IPS-NIHi11 (cell line): ENCODE measurements around the gene ARMC5.
A peak's percentile ranks its signal among the peaks of the same experiment; 100 is the strongest.
"Not testable (repeated sequence)": the region's sequence is repeated elsewhere in the genome, so short reads cannot be mapped to it uniquely, and the experiment has no call there.

ENCODE experiments used
- DNase-seq: peaks from one replicate; pipeline ENCODE4 v3.0.0; 2012; ENCODE audit warnings: mixed read lengths, low spot score

The ARMC5 gene

GRCh38 chr16:31499928-31500327, 40.6 kb downstream of the ARMC5 start:
- no peak for DNase-seq

- no peak for DNase-seq
Measured at GRCh38 chr16:31501226-31501965, 42.1 kb downstream of the ARMC5 start.

- no peak for DNase-seq
Measured at GRCh38 chr16:31501966-31502348, 42.7 kb downstream of the ARMC5 start.

GRCh38 chr16:31502981-31503380, 43.7 kb downstream of the ARMC5 start:
- DNase-seq: no peak

GRCh38 chr16:31503555-31503954, 44.3 kb downstream of the ARMC5 start:
- DNase-seq: not testable (repeated sequence)

GRCh38 chr16:31504159-31504558, 44.9 kb downstream of the ARMC5 start:
- no peak for DNase-seq

- DNase-seq: no peak
Measured at GRCh38 chr16:31505483-31505882, 46.2 kb downstream of the ARMC5 start.

- no peak for DNase-seq
Measured at GRCh38 chr16:31507617-31507928, 48.3 kb downstream of the ARMC5 start.

- DNase-seq: peak; percentile 92
Measured at GRCh38 chr16:31507929-31508705, 48.8 kb downstream of the ARMC5 start, which contains the start of gene RUSF1. RUSF1 (minus strand) TSS chr16:31508391; CDS start chr16:31508373, 18 bp downstream.

GRCh38 chr16:31508706-31509195, 49.5 kb downstream of the ARMC5 start:
- DNase-seq: no peak

GRCh38 chr16:31513126-31513525, 53.8 kb downstream of the ARMC5 start:
- no peak for DNase-seq

- DNase-seq: no peak
Measured at GRCh38 chr16:31513884-31514283, 54.6 kb downstream of the ARMC5 start.
